ENCODE results near the gene PPM1L.
"Not testable (repeated sequence)": the region's sequence is repeated elsewhere in the genome, so short reads cannot be mapped to it uniquely, and the experiment has no call there.

Gene PPM1L

DNA sequence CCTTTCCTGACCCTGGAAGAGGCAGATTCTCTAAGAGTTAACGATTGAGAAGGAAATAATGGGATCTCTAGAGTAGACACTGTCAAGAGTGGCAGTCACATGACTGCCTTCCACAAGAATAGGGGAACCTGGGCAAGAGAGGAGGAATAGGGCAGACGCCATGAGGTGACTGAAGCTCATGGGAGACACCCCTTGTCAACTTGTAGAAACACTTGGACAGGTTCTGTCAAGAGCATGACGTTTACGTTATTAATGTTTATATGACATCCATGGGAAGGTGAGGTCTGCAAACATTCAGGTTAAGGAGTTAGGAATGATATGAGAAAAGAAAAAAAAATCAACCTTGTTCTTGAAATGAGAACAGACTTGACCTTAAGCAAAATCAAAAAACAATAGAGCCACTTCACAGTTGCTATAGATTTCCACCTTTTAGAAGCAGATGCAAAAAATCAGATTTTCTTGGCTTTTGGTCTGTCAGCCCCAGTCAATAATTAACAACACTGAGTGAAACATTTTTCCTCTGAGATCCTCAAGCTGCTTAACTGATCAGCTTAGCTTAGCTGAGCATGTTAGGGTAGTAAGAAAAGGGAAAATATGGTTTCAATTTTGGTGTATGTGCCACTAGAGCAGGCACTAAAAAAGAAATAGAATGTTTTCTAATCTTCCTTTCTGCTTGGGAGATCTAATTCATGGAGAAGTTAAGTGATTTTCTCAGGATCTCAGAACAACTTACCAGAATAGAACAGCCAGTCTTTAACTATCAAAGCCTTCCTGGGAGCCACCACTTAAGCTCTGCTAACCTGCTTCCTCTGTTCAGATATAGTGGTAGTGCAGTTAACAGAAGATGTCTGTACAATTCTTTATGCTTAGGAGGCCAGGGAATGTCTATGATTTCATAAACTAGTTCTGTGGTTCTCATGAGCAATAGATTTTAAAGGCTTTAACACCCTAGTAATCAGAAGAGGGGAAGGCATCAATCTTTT lies 232.2 kb downstream of the PPM1L start:
- DNase-seq (ENCODE audit: low read depth): no peak

DNA sequence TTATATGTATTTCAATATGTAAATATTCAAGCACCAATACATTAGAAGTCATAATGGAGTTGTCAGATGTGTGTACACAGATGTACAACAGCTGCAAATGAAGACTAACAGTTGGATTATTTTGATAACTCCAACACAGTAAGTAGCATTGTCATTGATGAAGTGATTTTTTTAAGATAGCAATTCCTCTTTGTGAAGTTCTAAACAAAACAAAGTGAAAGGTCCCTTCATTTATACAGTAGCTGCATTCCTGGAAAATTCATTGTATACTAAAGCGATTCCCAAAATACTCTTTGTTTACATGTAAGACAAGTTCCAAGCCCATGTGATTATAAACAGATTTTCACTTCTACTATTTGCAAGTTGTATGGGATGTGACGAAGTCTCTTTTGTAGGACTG lies 234.4 kb downstream of the PPM1L start:
- DNase-seq (ENCODE audit: low read depth): no peak

GRCh38 chr3:160992712-160993111 lies 236.7 kb downstream of the PPM1L start:
- no peak for DNase-seq (ENCODE audit: low read depth)

GRCh38 chr3:160996811-160997210 lies 240.8 kb downstream of the PPM1L start:
- no peak for DNase-seq (ENCODE audit: low read depth)

DNA sequence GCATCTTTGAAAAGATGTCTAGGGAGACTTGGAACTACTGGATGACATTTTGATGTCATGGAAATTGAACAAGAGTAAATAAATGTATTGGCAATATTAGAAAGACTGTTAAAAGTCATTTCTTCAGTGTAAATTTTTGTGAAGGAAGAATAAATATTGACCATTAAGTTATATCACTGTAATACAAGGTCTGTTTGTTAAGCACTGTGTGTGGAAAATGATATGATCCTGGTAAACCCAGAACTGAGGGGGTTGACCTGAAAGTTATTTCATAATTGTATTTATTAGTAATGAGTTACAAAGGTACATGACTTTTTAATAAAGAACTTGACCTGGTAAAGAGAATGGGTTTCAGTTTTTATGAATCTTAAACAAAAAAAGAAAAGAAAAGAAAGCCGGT lies 242.6 kb downstream of the PPM1L start:
- no peak for DNase-seq (ENCODE audit: low read depth)

DNA sequence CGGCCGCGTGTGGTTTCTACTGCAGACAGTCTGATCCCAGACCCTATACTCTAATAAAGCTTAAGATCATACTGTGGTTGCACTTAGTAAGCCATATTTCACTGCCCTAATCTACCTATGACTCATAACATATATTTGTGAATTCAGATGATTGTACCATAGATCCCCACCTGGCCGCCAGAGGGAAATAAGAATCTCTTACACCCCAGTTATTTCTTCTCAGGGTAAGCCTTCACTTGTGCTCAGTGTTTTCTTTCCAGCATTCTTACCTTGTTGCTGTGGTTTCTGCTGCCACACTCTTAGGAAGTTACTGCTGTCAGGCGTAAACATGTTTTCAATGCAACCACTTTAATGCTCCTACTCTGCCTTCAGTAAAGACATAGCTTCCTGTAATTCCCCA lies 243.2 kb downstream of the PPM1L start:
- no peak for DNase-seq (ENCODE audit: low read depth)

DNA sequence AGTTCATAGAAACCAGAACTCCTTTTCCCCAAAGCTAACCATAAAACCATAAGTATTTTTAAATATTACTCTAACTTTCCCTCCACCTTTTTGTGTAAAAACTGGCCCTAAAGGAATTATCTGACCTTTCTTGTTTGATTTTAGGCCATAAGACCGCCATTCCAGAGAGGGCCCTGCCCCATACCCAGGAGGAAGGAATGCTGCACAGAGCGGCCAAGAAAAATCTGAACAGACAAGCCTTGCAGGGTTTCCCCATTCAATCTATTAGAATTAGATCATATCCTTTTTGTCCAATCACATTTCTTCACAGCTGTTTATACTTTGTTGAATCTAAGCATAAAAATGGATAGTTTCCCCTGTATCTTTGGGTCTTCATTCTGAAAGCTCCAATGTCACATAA lies 252.1 kb downstream of the PPM1L start:
- DNase-seq (ENCODE audit: low read depth): no peak

DNA sequence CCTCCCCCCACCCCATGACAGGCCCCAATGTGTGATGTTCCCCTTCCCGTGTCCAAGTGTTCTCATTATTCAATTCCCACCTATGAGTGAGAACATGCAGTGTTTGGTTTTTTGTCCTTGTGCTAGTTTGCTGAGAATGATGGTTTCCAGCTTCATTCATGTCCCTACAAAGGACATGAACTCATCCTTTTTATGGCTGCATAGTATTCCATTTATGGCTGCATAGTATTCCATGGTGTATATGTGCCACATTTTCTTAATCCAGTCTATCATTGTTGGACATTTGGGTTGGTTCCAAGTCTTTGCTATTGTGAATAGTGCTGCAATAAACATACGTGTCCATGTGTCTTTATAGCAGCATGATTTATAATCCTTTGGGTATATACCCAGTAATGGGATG lies 254.1 kb downstream of the PPM1L start:
- DNase-seq (ENCODE audit: low read depth): not testable (repeated sequence)

- DNase-seq (ENCODE audit: low read depth): no peak
These were observed 259.1 kb downstream of the PPM1L start for GRCh38 chr3:161014843-161015749.

DNA sequence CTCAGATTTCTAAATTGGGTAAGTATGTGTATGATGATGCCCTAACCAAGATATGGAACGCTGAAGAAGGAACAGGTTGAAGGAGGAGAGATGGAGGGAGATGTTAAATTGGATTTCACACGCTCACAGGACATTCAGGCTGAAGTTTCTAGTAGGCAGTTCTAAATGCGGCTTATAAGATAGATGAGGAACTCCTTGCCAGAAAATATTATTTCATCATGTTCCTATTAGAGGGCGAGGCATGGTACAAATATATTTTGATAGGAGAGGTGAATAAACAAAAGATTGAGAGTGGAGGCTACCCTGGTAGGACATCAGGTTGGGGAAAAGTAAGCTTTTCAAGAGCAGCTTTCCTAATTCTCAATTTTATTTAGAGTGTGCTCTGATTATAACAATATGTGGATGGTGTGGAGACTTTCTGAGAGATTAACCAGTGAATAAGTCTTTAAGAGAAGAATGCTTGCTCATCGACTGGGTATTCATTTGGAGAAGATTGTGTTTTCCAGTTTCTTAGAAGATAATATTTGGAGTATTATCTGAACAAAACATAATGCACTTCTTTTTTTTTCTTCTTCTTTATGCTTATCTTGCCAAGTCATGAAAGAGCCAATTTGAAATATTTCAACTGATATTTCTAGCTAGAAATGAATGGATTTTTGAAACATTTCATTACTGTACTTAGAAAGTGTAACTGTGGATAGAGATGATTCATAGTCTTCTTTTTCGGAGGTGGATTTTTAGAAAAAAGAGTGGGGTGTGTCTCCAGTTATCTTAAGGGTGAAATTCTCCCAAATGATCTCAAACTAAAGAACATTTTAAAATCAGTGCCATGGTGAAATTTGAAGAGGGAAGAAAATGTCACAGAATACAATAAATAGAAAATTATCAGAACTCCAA lies 260.6 kb downstream of the PPM1L start:
- no peak for DNase-seq (ENCODE audit: low read depth)

- DNase-seq (ENCODE audit: low read depth): no peak
These were observed 261.9 kb downstream of the PPM1L start for GRCh38 chr3:161017971-161018370.

DNA sequence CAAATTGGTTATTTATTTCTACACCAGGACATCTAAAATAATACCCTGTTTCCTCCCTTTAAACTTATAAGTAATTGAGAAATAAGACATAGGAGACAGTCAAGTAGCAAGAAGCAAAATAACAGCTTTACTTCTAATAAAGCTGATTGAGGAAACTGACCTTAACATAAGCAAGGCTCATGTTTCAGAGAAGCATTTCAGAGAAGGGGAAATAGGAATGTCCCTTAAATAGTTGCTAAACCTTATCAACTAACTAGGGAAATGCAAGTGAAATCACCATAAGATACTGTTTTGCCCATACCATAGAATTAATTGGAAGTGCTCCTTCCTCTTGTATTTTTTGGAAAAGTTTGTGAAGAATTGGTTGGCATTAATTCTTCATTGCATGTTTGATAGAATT lies 264.2 kb downstream of the PPM1L start:
- DNase-seq (ENCODE audit: low read depth): no peak

GRCh38 chr3:161025911-161026310 lies 269.9 kb downstream of the PPM1L start:
- DNase-seq (ENCODE audit: low read depth): no peak

GRCh38 chr3:161026612-161027510 lies 270.8 kb downstream of the PPM1L start:
- DNase-seq (ENCODE audit: low read depth): no peak

DNA sequence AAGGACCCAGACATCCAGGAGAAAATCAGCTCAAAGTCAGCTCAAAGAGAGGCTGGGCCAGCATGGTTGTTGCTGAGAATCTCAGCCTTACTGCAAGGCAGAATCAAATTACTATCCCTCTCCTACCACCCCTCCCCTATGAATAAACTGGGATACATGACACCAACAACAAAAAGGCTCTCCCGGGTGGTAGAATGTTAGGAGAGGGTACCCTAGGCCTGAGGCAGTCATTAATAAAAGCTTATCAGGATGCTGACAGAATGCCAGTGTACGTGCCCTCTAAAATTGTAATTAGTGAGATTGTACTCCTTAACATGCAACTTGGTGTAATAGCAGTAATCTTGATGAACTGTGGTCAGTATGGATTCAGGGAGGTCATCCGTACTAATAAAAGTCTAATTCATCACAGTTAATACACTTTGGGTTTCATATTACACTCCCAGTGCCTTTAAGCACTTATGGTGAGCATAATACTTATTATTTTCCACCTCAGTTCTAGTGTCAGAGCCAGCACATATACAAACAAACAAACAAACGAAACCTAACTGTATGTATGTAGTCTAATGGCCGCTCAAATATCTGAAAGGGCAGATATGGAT lies 272.6 kb downstream of the PPM1L start:
- no peak for DNase-seq (ENCODE audit: low read depth)

DNA sequence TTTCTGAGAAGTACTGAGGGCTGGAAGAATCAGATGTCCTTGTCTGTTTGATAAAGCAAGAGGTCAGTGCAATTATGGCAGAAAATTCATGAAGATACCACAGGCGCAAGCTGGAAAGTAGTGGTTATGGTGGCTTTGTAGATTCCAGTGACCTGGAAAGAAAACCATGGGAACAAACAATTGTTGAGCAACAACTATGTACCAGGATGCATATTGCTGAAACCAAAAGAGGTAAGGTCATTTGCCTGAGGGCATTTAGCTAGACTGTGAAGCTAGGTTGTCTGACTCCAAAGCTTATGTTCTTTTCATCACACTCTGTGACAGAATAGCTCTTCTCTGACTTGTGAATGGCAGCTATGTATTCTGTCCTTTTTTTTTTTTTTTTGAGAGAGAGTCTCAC lies 275.1 kb downstream of the PPM1L start:
- no peak for DNase-seq (ENCODE audit: low read depth)

DNA sequence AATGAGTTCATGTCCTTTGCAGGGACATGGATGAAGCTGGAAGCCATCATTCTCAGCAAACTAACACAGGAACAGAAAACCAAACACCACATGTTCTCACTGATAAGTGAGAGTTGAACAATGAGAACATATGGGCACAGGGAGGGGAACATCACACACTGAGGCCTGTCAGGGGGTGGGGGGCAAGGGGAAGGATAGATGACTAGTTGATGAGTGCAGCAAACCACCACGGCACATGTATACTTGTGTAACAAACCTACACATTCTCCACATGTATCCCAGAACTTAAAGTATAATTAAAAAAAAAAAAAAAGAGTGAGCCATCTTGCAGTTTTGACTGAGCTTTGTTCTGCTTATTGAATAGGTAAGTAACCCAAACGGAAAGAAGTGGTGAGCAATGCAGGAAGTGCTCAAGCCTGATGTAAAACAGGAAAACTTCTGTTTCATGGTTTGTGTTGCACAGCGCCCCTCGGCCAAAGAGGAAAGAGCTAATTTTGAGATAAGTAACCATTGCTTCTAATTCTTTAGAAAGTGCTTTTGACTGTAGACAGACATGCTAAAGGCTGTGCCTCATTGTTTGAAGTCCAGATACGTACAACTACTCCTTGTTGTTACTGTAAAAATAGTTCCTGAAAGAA lies 279.0 kb downstream of the PPM1L start:
- not testable (repeated sequence) for DNase-seq (ENCODE audit: low read depth)

DNA sequence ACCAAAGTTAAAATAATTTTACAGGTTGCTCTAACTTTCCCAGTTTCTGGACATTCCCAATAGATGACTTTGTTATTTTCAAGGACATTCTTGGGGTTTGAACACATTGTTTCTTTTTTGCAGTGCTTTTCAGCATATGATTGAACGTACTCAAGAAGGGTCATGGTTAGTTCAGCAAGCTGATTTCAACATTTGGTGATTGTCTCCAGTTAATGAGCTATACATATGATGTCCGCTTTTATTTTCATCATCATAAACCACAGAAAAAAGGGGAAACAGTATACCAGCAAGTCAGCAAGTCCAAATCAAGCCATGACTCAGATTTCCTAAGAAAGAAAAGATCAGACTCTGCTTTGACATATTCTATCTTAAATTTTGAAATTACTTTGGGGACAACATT lies 279.7 kb downstream of the PPM1L start:
- no peak for DNase-seq (ENCODE audit: low read depth)

GRCh38 chr3:161038725-161039124 lies 282.7 kb downstream of the PPM1L start:
- no peak for DNase-seq (ENCODE audit: low read depth)

DNA sequence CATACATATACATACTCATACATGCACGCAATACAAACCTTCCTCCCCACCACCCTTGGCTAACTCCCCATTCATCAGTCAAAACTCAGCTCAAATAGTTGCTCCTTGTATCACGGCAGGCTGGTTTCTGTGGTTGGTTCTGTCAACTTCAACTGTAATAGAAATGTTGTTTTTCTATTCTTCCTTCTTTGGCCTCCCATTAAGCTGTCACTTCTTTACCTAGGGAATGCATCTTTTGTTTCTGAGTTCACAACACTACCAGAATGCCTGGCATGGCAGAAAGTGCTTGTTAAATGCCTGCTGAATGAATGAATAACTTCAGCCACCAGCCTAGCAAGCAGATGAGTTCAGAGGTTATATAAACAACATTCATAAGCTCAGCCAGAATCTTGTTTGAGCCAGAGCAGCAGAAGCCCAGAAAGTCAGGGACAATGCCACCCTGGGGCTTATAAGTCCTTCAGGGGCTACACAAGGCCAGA lies 286.0 kb downstream of the PPM1L start:
- DNase-seq (ENCODE audit: low read depth): no peak

Data from activated gamma-delta T cell treated with anti-CD3 and anti-CD28 coated beads, Interleukin-2, amount 50 U/mL, for 16 hours (primary cell).